HepG2 (cell line): ENCODE results near the gene NRG3. TPM values are rescaled to one million over a fixed set of nuclear protein-coding genes. Genes with fewer than 3 reads are reported as not detected.

Source experiments
- ATAC-seq: fragments of 200-7000 bp; cut with Tn5 transposase; 3 replicates; pipeline ENCODE4 v1.9.1; 2020; ENCODE audit warnings: mild to moderate bottlenecking, moderate library complexity
- BruUV-seq: library from RNA; stranded (reverse); fragments of 400-500 nt; replicated peaks from 2 replicates; lab custom pipeline; 2021; lab: Mats Ljungman, UMichigan
- CTCF ChIA-PET: fragments of 300-600 bp; formaldehyde crosslinking; extraction: SDS; loops from one replicate; lab custom pipeline; 2021; ENCODE audit warnings: low total read pairs, inconsistent platforms, low intra/inter-chr PET ratio; lab: Yijun Ruan, JAX
- POLR2A ChIA-PET: fragments of 350-600 bp; sonication (Branson Sonifier 250); formaldehyde crosslinking; loops from one replicate; lab custom pipeline; 2020; ENCODE audit warnings: antibody characterized with exemption, inconsistent platforms; lab: Yijun Ruan, JAX
- DNase-seq: peaks from one replicate; pipeline ENCODE4 v3.0.0-alpha.2; 2015; ENCODE audit warnings: low spot score
- FAIRE-seq: peaks from 3 replicates; lab custom pipeline; 2011; peaks lifted over from hg19 to GRCh38; lab: Jason Lieb, UNC
- H2AFZ ChIP-seq: one replicate; pipeline ENCODE4 v1.6.1; 2011; ENCODE audit warnings: low read length, inconsistent platforms
- H3K27ac ChIP-seq: fragments of 300-600 bp; 3 replicates; pipeline ENCODE4 v1.8.0; 2011; ENCODE audit warnings: mixed run types, mild to moderate bottlenecking, mixed read lengths, low read length, inconsistent platforms; ENCODE audit not compliant: insufficient read depth; ENCODE audit errors: extremely low read length
- H3K27me3 ChIP-seq, 2 experiments: fragments of 200-600 bp in 1 of 2; 2 replicates in 1 of 2; 3 replicates in 1 of 2; pipeline versions ENCODE4 v1.6.0 to v1.8.0; 2011; ENCODE audit warnings: low read length in 2 of 2, mild to moderate bottlenecking in 2 of 2, moderate library complexity in 2 of 2, inconsistent platforms in 1 of 2; ENCODE audit not compliant: insufficient read depth in 2 of 2, control insufficient read depth in 1 of 2
- H3K36me3 ChIP-seq, 2 experiments: fragments of 200-600 bp in 1 of 2; replicated peaks in 1 of 2; 2 replicates in 1 of 2; 3 replicates in 1 of 2; pipeline versions ENCODE4 v1.5.1 to v1.8.0; 2011; ENCODE audit warnings: low read length in 2 of 2, inconsistent platforms in 1 of 2; ENCODE audit not compliant: insufficient read depth in 2 of 2, control insufficient read depth in 1 of 2
- H3K4me1 ChIP-seq: 2 replicates; pipeline ENCODE4 v1.5.1; 2012; ENCODE audit warnings: low read length, inconsistent platforms; ENCODE audit not compliant: insufficient read depth
- H3K4me2 ChIP-seq: 2 replicates; pipeline ENCODE4 v1.6.0; 2011; ENCODE audit warnings: low read depth, low read length, inconsistent platforms
- H3K4me3 ChIP-seq, 3 experiments: fragments of 200-600 bp in 1 of 3; sonication (generic), shearing (Covaris generic) in 1 of 3; replicated peaks in 1 of 3; 2 replicates each; pipeline ENCODE4 v1.5.1; 2011 to 2016; ENCODE audit warnings: low read length in 3 of 3, inconsistent platforms in 2 of 3, low read depth in 2 of 3, mild to moderate bottlenecking in 2 of 3, control low read depth in 1 of 3, mixed read lengths in 1 of 3; ENCODE audit not compliant: insufficient read depth in 1 of 3
- H3K79me2 ChIP-seq: one replicate; pipeline ENCODE4 v1.6.1; 2011; ENCODE audit warnings: low read length, inconsistent platforms; ENCODE audit not compliant: insufficient read depth
- H3K9ac ChIP-seq: 2 replicates; pipeline ENCODE4 v1.6.0; 2011; ENCODE audit warnings: mild to moderate bottlenecking, low read depth, low read length, inconsistent platforms; ENCODE audit not compliant: insufficient read depth
- H3K9me3 ChIP-seq: 2 replicates; pipeline ENCODE4 v1.5.1; 2012; ENCODE audit warnings: mild to moderate bottlenecking, low read length
- H4K20me1 ChIP-seq: 2 replicates; pipeline ENCODE4 v1.6.0; 2011; ENCODE audit warnings: inconsistent platforms, mild to moderate bottlenecking, low read length, moderate library complexity; ENCODE audit not compliant: insufficient read depth
- GATA4 ChIP-seq: sonication (generic); IDR thresholded peaks from 2 replicates; pipeline ENCODE4 v1.6.1; 2016; ENCODE audit warnings: antibody characterized with exemption, low read depth, borderline replicate concordance
- KAT2B ChIP-seq: fragments of 150-350 bp; IDR thresholded peaks from 2 replicates; pipeline ENCODE4 v1.6.1; 2014; ENCODE audit warnings: low read depth, low read length, borderline replicate concordance
- PHF8 ChIP-seq: sonication (generic); formaldehyde crosslinking; IDR thresholded peaks from 2 replicates; pipeline ENCODE4 v1.5.0; 2020; ENCODE audit warnings: missing genetic modification reagents
- SP5 ChIP-seq: IDR thresholded peaks from 2 replicates; pipeline ENCODE4 v1.6.1; 2016; ENCODE audit warnings: low read depth, borderline replicate concordance
- TBL1XR1 ChIP-seq: fragments of 150-350 bp; IDR thresholded peaks from 2 replicates; pipeline ENCODE4 v1.6.1; 2014; ENCODE audit warnings: borderline replicate concordance, low read length; ENCODE audit not compliant: partially characterized antibody
- WIZ ChIP-seq: sonication (generic); formaldehyde crosslinking; IDR thresholded peaks from 2 replicates; pipeline ENCODE4 v1.5.1; 2020; ENCODE audit warnings: mild to moderate bottlenecking, missing genetic modification reagents
- ZNF30 ChIP-seq: sonication (generic); formaldehyde crosslinking; IDR thresholded peaks from 2 replicates; pipeline ENCODE4 v1.5.0; 2020; ENCODE audit warnings: mild to moderate bottlenecking, missing genetic modification reagents
- ZNF335 ChIP-seq: sonication (generic); formaldehyde crosslinking; IDR thresholded peaks from 2 replicates; pipeline ENCODE4 v1.4.0; 2020; ENCODE audit warnings: missing genetic modification reagents
- ZNF451 ChIP-seq: sonication (generic); formaldehyde crosslinking; IDR thresholded peaks from 2 replicates; pipeline ENCODE4 v1.5.0; 2020; ENCODE audit warnings: mild to moderate bottlenecking, missing genetic modification reagents
- ZNF83 ChIP-seq: sonication (generic); formaldehyde crosslinking; IDR thresholded peaks from 2 replicates; pipeline ENCODE4 v1.4.0; 2020; ENCODE audit warnings: missing genetic modification reagents, mild to moderate bottlenecking, borderline replicate concordance
- ZNF883 ChIP-seq: sonication (generic); formaldehyde crosslinking; IDR thresholded peaks from 2 replicates; pipeline ENCODE4 v1.5.1; 2020; ENCODE audit warnings: mild to moderate bottlenecking, missing genetic modification reagents; ENCODE audit errors: not compliant biosample characterization
- ZZZ3 ChIP-seq: sonication (generic); formaldehyde crosslinking; IDR thresholded peaks from 2 replicates; pipeline ENCODE4 v1.4.0; 2020; ENCODE audit warnings: missing genetic modification reagents, mild to moderate bottlenecking, borderline replicate concordance
- WGBS: methylation state at CpG from one replicate; pipeline ENCODE4 v1.1.6; 2017; ENCODE audit warnings: low lambda C conversion rate; 5-methylcytosine and 5-hydroxymethylcytosine counted together
- in situ Hi-C: cut with HindIII; loops from 2 replicates; pipeline ENCODE4 v1.10.0; 2017; ENCODE audit warnings: low pct_unique_long_range_greater_than_20kb; ENCODE audit not compliant: extremely low pct_ligation_motif_present
- intact Hi-C: fragments of 100-400 bp; cut with micrococcal nuclease; formaldehyde crosslinking; loops from one replicate; pipeline ENCODE4 v1.10.0; 2022; ENCODE audit not compliant: unreplicated experiment
- polyA plus RNA-seq, 8 experiments: library from polyadenylated mRNA; depleted of rRNA in 3 of 8; stranded (reverse) in 7 of 8; unstranded in 1 of 8; fragments of >200 nt; fragmentation: Illumina TruSeq in 4 of 8; extraction: Trizol in 4 of 8; gene quantifications; 2 replicates each; pipeline versions ENCODE4 v1.2.1 to v1.2.3, GENCODE V29; 2011 to 2016; ENCODE audit warnings: low read depth in 4 of 8, missing spikeins in 1 of 8, mixed read lengths in 1 of 8; ENCODE audit not compliant: insufficient read depth in 1 of 8
- total RNA-seq, 5 experiments: library from RNA; depleted of rRNA; stranded (reverse); fragments of >200 nt; fragmentation: Illumina TruSeq; extraction: Trizol; gene quantifications; 2 replicates each; pipeline ENCODE4 v1.2.3, GENCODE V29; 2016; ENCODE audit warnings: low read depth in 1 of 5
- TF ChIP-seq, protein P1 (sequence below): sonication (generic); formaldehyde crosslinking; conservative IDR thresholded peaks from 2 replicates; pipeline ENCODE4 v1.8.0; 2022; ENCODE audit warnings: low read depth, missing genetic modification reagents

NRG3 gene
- total and polyA plus RNA-seq, 2 of the 13 experiments (the other 11 are each of a cell fraction or from before 2014, with no cell fraction given) = not detected

DNA sequence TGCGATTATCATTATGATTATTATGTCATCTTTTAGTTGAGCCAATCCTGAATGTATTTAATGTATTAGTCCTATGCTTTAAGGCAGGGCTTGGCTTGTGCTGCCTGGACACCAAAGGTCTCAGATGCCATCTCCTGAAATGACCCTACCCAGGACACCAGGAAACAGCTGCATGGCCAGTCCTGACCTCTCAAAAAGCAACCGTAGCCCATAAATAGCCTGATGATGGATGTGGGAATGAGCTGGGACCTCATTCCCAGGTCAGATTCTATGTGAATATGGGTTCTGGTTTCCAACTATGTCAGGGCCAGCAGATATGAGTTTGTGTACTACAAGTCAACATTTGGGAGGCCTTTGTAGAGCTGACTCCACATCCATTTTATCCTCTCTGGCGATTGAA, 438.4 kb downstream of the NRG3 start:
- Histone ChIP-seq H3K9me3 (peaks cover 91% of the 10 kb centered on the region), H2AFZ (no peak overlapping the region), H3K36me3 (no peaks in the 10 kb centered on the region), H3K4me2 (no peak overlapping the region), H3K27ac (no peak overlapping the region), H3K79me2 (no peaks in the 10 kb centered on the region), H3K4me3 (no peak overlapping the region), H4K20me1 (no peaks in the 10 kb centered on the region), H3K9ac (no peak overlapping the region), H3K27me3 (no peaks in the 10 kb centered on the region), H3K4me1 (no peaks in the 10 kb centered on the region)
- CTCF ChIA-PET = no interaction called here
- intact Hi-C loops (no loop called here), in situ Hi-C loops (no loop called here)
- 27% methylated on average over 3 of the region's 3 CpGs for WGBS
- no TSS peak for BruUV-seq
- ATAC-seq = no peak
- no peak for DNase-seq
- FAIRE-seq = no peak
- no peak for TF ChIP-seq ZNF451 (CRISPR knock-in tag)
- TF ChIP-seq ZNF83 (CRISPR knock-in tag) = no peak
- TF ChIP-seq, protein P1, sequence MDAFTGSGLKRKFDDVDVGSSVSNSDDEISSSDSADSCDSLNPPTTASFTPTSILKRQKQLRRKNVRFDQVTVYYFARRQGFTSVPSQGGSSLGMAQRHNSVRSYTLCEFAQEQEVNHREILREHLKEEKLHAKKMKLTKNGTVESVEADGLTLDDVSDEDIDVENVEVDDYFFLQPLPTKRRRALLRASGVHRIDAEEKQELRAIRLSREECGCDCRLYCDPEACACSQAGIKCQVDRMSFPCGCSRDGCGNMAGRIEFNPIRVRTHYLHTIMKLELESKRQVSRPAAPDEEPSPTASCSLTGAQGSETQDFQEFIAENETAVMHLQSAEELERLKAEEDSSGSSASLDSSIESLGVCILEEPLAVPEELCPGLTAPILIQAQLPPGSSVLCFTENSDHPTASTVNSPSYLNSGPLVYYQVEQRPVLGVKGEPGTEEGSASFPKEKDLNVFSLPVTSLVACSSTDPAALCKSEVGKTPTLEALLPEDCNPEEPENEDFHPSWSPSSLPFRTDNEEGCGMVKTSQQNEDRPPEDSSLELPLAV = no peak
- no peak for TF ChIP-seq ZNF30 (CRISPR knock-in tag)
- no peak for TF ChIP-seq ZNF335 (CRISPR knock-in tag)
- no peak for TF ChIP-seq WIZ (CRISPR knock-in tag)
- no peak for TF ChIP-seq ZNF883
- TF ChIP-seq GATA4 = no peak
- no peak for TF ChIP-seq ZZZ3 (CRISPR knock-in tag)
- TF ChIP-seq SP5 (CRISPR knock-in tag) = no peak
- TF ChIP-seq PHF8 = no peak
- TF ChIP-seq TBL1XR1 = no peak
- TF ChIP-seq KAT2B = no peak
- POLR2A ChIA-PET = no interaction called here
